Astrocyte (in vitro differentiated cells and primary cell): ENCODE results near the gene DMP1.
"Not testable (repeated sequence)": the region's sequence is repeated elsewhere in the genome, so short reads cannot be mapped to it uniquely, and the experiment has no call there.

ENCODE experiments used
- CTCF ChIP-seq: IDR thresholded peaks from 2 replicates; pipeline ENCODE4 v1.5.1; 2011; ENCODE audit warnings: low read depth, mild to moderate bottlenecking, inconsistent platforms, low read length, moderate library complexity; ENCODE audit not compliant: insufficient read depth
- EZH2 ChIP-seq: IDR thresholded peaks from 2 replicates; pipeline ENCODE4 v1.6.1; 2012; ENCODE audit warnings: mild to moderate bottlenecking, low read length, inconsistent platforms; ENCODE audit not compliant: insufficient read depth

- TF ChIP-seq CTCF, EZH2: not testable (repeated sequence)
Observed at GRCh38 chr4:87690947-87691346, 40.9 kb downstream of the DMP1 start.
